ENCODE data around the gene LIMCH1.

GRCh38 chr4:41646862-41647261, 108.9 kb downstream of the LIMCH1 start:
- no peak for TF ChIP-seq CTCF (IDR thresholded peaks at IDR 0.05; ENCODE audit: borderline replicate concordance, extremely low read depth, low read length, poor library complexity, severe bottlenecking)
- no peak for TF ChIP-seq EZH2 (IDR thresholded peaks at IDR 0.05; ENCODE audit: borderline replicate concordance, low read depth, low read length, severe bottlenecking)

Measured in DND-41 (cell line).